Calu3 (cell line): ENCODE data around the gene PSAP. TPM values are rescaled to one million over a fixed set of nuclear protein-coding genes. Genes with fewer than 3 reads are reported as not detected.

Experiments used
- BruUV-seq: library from RNA; stranded (reverse); fragments of 400-500 nt; replicated peaks from 2 replicates; lab custom pipeline; 2021; lab: Mats Ljungman, UMichigan
- CTCF ChIA-PET: fragments of 300-600 bp; sonication (Branson Sonifier 250); formaldehyde crosslinking; loops from one replicate; lab custom pipeline; 2022; ENCODE audit warnings: antibody characterized with exemption; lab: Charles Lee
- DNase-seq: peaks from one replicate; pipeline ENCODE4 v3.0.0; 2022
- H3K27ac Mint-ChIP-seq: one replicate; pipeline ENCODE4 v1.8.0; 2022; ENCODE audit warnings: mixed read lengths; ENCODE audit not compliant: unreplicated experiment
- H3K27me3 Mint-ChIP-seq: one replicate; pipeline ENCODE4 v1.8.0; 2022; ENCODE audit warnings: mixed read lengths; ENCODE audit not compliant: unreplicated experiment
- H3K36me3 Mint-ChIP-seq: one replicate; pipeline ENCODE4 v1.8.0; 2022; ENCODE audit warnings: mild to moderate bottlenecking, moderate library complexity, mixed read lengths; ENCODE audit not compliant: insufficient read depth, unreplicated experiment
- H3K4me1 Mint-ChIP-seq: one replicate; pipeline ENCODE4 v1.8.0; 2022; ENCODE audit warnings: mild to moderate bottlenecking, low read depth, mixed read lengths; ENCODE audit not compliant: unreplicated experiment
- H3K4me3 Mint-ChIP-seq: one replicate; pipeline ENCODE4 v1.8.0; 2022; ENCODE audit warnings: mild to moderate bottlenecking, low read depth, moderate library complexity, mixed read lengths; ENCODE audit not compliant: unreplicated experiment
- H3K9me3 Mint-ChIP-seq: one replicate; pipeline ENCODE4 v1.8.0; 2022; ENCODE audit warnings: low read depth, mixed read lengths; ENCODE audit not compliant: unreplicated experiment
- CTCF ChIP-seq: fragments of 200-600 bp; IDR thresholded peaks from one replicate; pipeline ENCODE4 v1.8.0; 2022; ENCODE audit warnings: antibody characterized with exemption; ENCODE audit not compliant: unreplicated experiment
- intact Hi-C: fragments of 100-400 bp; cut with micrococcal nuclease; formaldehyde crosslinking; loops from one replicate; pipeline ENCODE4 v1.10.0; 2022; ENCODE audit not compliant: unreplicated experiment
- total RNA-seq: library from RNA; stranded (reverse); gene quantifications from 2 replicates; pipeline ENCODE4 v1.2.3, GENCODE V29; 2022

PSAP gene
- total RNA-seq, 1 experiment from 2014 or later, result 840 TPM

- Mint-ChIP-seq H3K36me3 (no peaks in the 10 kb centered on the region), H3K27me3 (peaks cover 30% of the 10 kb centered on the region), H3K4me3 (no peak overlapping the region), H3K27ac (no peak overlapping the region), H3K4me1 (peaks cover 6% of the 10 kb centered on the region), H3K9me3 (no peaks in the 10 kb centered on the region)
- intact Hi-C loops, result no loop called here
- CTCF ChIA-PET, result interaction anchor here (0.7 kb wide), 1 partner anchor 58 kb away, joined by 10 read pairs; no protein-coding TSS in a partner anchor
- no peak for DNase-seq
- no TSS peak for BruUV-seq
- TF ChIP-seq CTCF, result no peak
Measured at GRCh38 chr10:71801361-71801760, 49.7 kb downstream of the PSAP start.

GRCh38 chr10:71799608-71800453, 51.2 kb downstream of the PSAP start:
- Mint-ChIP-seq H3K27me3 (peaks cover 31% of the 10 kb centered on the region), H3K4me1 (no peaks in the 10 kb centered on the region), H3K36me3 (no peaks in the 10 kb centered on the region), H3K9me3 (no peaks in the 10 kb centered on the region), H3K4me3 (no peak overlapping the region), H3K27ac (no peak overlapping the region)
- no TSS peak for BruUV-seq
- intact Hi-C loops, result no loop called here
- DNase-seq, result peak; percentile 73
- TF ChIP-seq CTCF, result no peak
- CTCF ChIA-PET, result interaction anchor here (1.2 kb wide), 1 partner anchor 15 kb away, joined by 3 read pairs; no protein-coding TSS in a partner anchor

GRCh38 chr10:71799112-71799511, 51.9 kb downstream of the PSAP start:
- no peak for TF ChIP-seq CTCF
- BruUV-seq, result no TSS peak
- Mint-ChIP-seq H3K4me1 (no peaks in the 10 kb centered on the region), H3K4me3 (no peak overlapping the region), H3K9me3 (no peaks in the 10 kb centered on the region), H3K36me3 (no peaks in the 10 kb centered on the region), H3K27ac (no peak overlapping the region), H3K27me3 (peaks cover 32% of the 10 kb centered on the region)
- CTCF ChIA-PET, result no interaction called here
- intact Hi-C loops, result no loop called here
- no peak for DNase-seq

GRCh38 chr10:71798308-71798624, 52.8 kb downstream of the PSAP start:
- DNase-seq, result no peak
- H3K4me1 Mint-ChIP-seq, result no peaks in the 10 kb centered on the region
- H3K27me3 Mint-ChIP-seq, result peaks cover 41% of the 10 kb centered on the region
- no peaks in the 10 kb centered on the region for H3K36me3 Mint-ChIP-seq
- H3K9me3 Mint-ChIP-seq, result no peaks in the 10 kb centered on the region
- no TSS peak for BruUV-seq
- CTCF ChIA-PET, result no interaction called here
- no peak overlapping the region for H3K4me3 Mint-ChIP-seq
- intact Hi-C loops, result no loop called here
- no peak overlapping the region for H3K27ac Mint-ChIP-seq
- TF ChIP-seq CTCF, result no peak
